Measurements from ENCODE around the gene DHRS3.

- TF ChIP-seq POLR2AphosphoS5 (IDR thresholded peaks at IDR 0.05) (peak; percentile 17), POLR2A (IDR thresholded peaks at IDR 0.05) (no peak)
Measured at GRCh38 chr1:12565094-12565965, 52.7 kb downstream of the DHRS3 start.

All from gastroesophageal sphincter (tissue), 2 donors.